Naive B cell (primary cell): ENCODE results near the gene RTTN. TPM values are rescaled to one million over a fixed set of nuclear protein-coding genes. Genes with fewer than 3 reads are reported as not detected.
"Not testable (repeated sequence)": the region's sequence is repeated elsewhere in the genome, so short reads cannot be mapped to it uniquely, and the experiment has no call there.

Experiments used
- ATAC-seq, 2 donors: fragments of 150-1000 bp; cut with Tn5 transposase; 2 replicates each; pipeline ENCODE4 v1.10.0; 2021; ENCODE audit warnings: low read depth in 2 of 2, mild to moderate bottlenecking in 2 of 2, moderate library complexity in 2 of 2
- DNase-seq: peaks from one replicate; pipeline ENCODE4 v3.0.0; 2022
- H3K27ac Mint-ChIP-seq, 6 donors: one replicate each; pipeline ENCODE4 v1.8.0; 2020 to 2022; ENCODE audit warnings: mild to moderate bottlenecking in 6 of 6, mixed read lengths in 6 of 6, moderate library complexity in 5 of 6, inconsistent platforms in 2 of 6
- H3K27me3 Mint-ChIP-seq, 3 donors: one replicate each; pipeline ENCODE4 v1.8.0; 2021 to 2022; ENCODE audit warnings: mixed read lengths in 3 of 3, mild to moderate bottlenecking in 1 of 3
- H3K36me3 Mint-ChIP-seq, 2 donors: one replicate each; pipeline ENCODE4 v1.8.0; 2020 to 2022; ENCODE audit warnings: mixed read lengths in 2 of 2, inconsistent platforms in 1 of 2, mild to moderate bottlenecking in 1 of 2
- H3K4me1 Mint-ChIP-seq, 3 donors: one replicate each; pipeline ENCODE4 v1.8.0; 2020 to 2022; ENCODE audit warnings: mixed read lengths in 3 of 3, inconsistent platforms in 1 of 3, mild to moderate bottlenecking in 1 of 3, moderate library complexity in 1 of 3
- H3K4me3 Mint-ChIP-seq, 8 donors: one replicate each; pipeline ENCODE4 v1.8.0; 2020 to 2022; ENCODE audit warnings: mild to moderate bottlenecking in 8 of 8, mixed read lengths in 8 of 8, moderate library complexity in 8 of 8, inconsistent platforms in 2 of 8
- H3K9me3 Mint-ChIP-seq, 7 donors: one replicate each; pipeline ENCODE4 v1.8.0; 2020 to 2022; ENCODE audit warnings: mixed read lengths in 7 of 7, mild to moderate bottlenecking in 5 of 7, inconsistent platforms in 2 of 7, moderate library complexity in 1 of 7
- polyA plus RNA-seq, 6 donors: library from polyadenylated mRNA; unstranded; fragments of 300-500 nt; fragmentation: Illumina TruSeq; gene quantifications; one replicate each; pipeline ENCODE4 v1.2.3, GENCODE V29; 2021; ENCODE audit warnings: low read depth in 6 of 6

Gene RTTN
- polyA plus RNA-seq, 6 donors from 2014 or later, result 3.1 to 9.2 (median 3.8) TPM

GRCh38 chr18:69985239-69985638 lies 220.2 kb downstream of the RTTN start:
- peaks cover 10 to 36% (median 22%) of the 10 kb centered on the region in 7 donors for H3K9me3 Mint-ChIP-seq
- H3K36me3 Mint-ChIP-seq, result peaks cover 35 to 46% of the 10 kb centered on the region in 2 donors
- no peak for DNase-seq
- peaks cover 0 to 5% (median 3%) of the 10 kb centered on the region in 3 donors for H3K4me1 Mint-ChIP-seq
- H3K4me3 Mint-ChIP-seq, result peak overlapping the region in 1 of 8 donors; percentile 18
- no peak overlapping the region for H3K27ac Mint-ChIP-seq
- H3K27me3 Mint-ChIP-seq, result no peaks in the 10 kb centered on the region
- no peak for ATAC-seq

- ATAC-seq (no peak), DNase-seq (no peak)
- H3K27ac Mint-ChIP-seq, result no peak overlapping the region
- H3K4me3 Mint-ChIP-seq, result no peak overlapping the region
- H3K4me1 Mint-ChIP-seq, result peaks cover 4 to 5% (median 5%) of the 10 kb centered on the region in 3 donors
- peaks cover 5 to 11% (median 6%) of the 10 kb centered on the region in 7 donors for H3K9me3 Mint-ChIP-seq
- no peaks in the 10 kb centered on the region for H3K27me3 Mint-ChIP-seq
- peaks cover 13 to 28% of the 10 kb centered on the region in 2 donors for H3K36me3 Mint-ChIP-seq
Measured at GRCh38 chr18:69982417-69982816, 223.1 kb downstream of the RTTN start.

- ATAC-seq, result no peak
Measured at GRCh38 chr18:69981948-69982347, 223.5 kb downstream of the RTTN start.

GRCh38 chr18:69980982-69981804 lies 224.3 kb downstream of the RTTN start:
- peaks cover 4 to 28% of the 10 kb centered on the region in 2 donors for H3K36me3 Mint-ChIP-seq
- H3K4me1 Mint-ChIP-seq, result peaks cover 4 to 5% (median 5%) of the 10 kb centered on the region in 3 donors
- peaks cover 2 to 10% (median 6%) of the 10 kb centered on the region in 7 donors for H3K9me3 Mint-ChIP-seq
- DNase-seq, result no peak
- H3K27me3 Mint-ChIP-seq, result no peaks in the 10 kb centered on the region
- peak overlapping the region in 1 of 6 donors; percentile 31 for H3K27ac Mint-ChIP-seq
- ATAC-seq, result no peak
- no peak overlapping the region for H3K4me3 Mint-ChIP-seq

More at GRCh38 chr18:69981948-69982347, 223.5 kb downstream of the RTTN start:
- peaks cover 9 to 28% of the 10 kb centered on the region in 2 donors for H3K36me3 Mint-ChIP-seq
- no peak overlapping the region for H3K4me3 Mint-ChIP-seq
- H3K27ac Mint-ChIP-seq, result peak overlapping the region in 2 of 6 donors; percentile 2 to 31
- H3K9me3 Mint-ChIP-seq, result peaks cover 1 to 9% (median 5%) of the 10 kb centered on the region in 7 donors
- H3K27me3 Mint-ChIP-seq, result no peaks in the 10 kb centered on the region
- no peak for DNase-seq
- H3K4me1 Mint-ChIP-seq, result peaks cover 4 to 5% (median 5%) of the 10 kb centered on the region in 3 donors

GRCh38 chr18:69980509-69980908 lies 225.0 kb downstream of the RTTN start:
- ATAC-seq (no peak), DNase-seq (no peak)
- peaks cover 5 to 15% (median 8%) of the 10 kb centered on the region in 7 donors for H3K9me3 Mint-ChIP-seq
- H3K4me1 Mint-ChIP-seq, result peaks cover 4 to 5% (median 5%) of the 10 kb centered on the region in 3 donors
- peaks cover 0 to 24% of the 10 kb centered on the region in 2 donors for H3K36me3 Mint-ChIP-seq
- no peaks in the 10 kb centered on the region for H3K27me3 Mint-ChIP-seq
- no peak overlapping the region for H3K27ac Mint-ChIP-seq
- no peak overlapping the region for H3K4me3 Mint-ChIP-seq

- peaks cover 0 to 24% of the 10 kb centered on the region in 2 donors for H3K36me3 Mint-ChIP-seq
- DNase-seq (no peak), ATAC-seq (no peak)
- peak overlapping the region in 1 of 8 donors; percentile 62 for H3K4me3 Mint-ChIP-seq
- no peaks in the 10 kb centered on the region for H3K27me3 Mint-ChIP-seq
- H3K9me3 Mint-ChIP-seq, result peaks cover 6 to 19% (median 8%) of the 10 kb centered on the region in 7 donors
- peaks cover 4 to 5% (median 5%) of the 10 kb centered on the region in 3 donors for H3K4me1 Mint-ChIP-seq
- H3K27ac Mint-ChIP-seq, result peak overlapping the region in 1 of 6 donors; percentile 83
Measured at GRCh38 chr18:69978732-69979715, 226.5 kb downstream of the RTTN start.

GRCh38 chr18:69975294-69975693 lies 230.2 kb downstream of the RTTN start:
- not testable (repeated sequence) for H3K4me3 Mint-ChIP-seq, H3K27ac Mint-ChIP-seq, ATAC-seq, DNase-seq, H3K4me1 Mint-ChIP-seq, H3K27me3 Mint-ChIP-seq
- Mint-ChIP-seq H3K36me3 (peaks cover 5 to 22% of the 10 kb centered on the region in 2 donors), H3K9me3 (peaks cover 7 to 27% (median 22%) of the 10 kb centered on the region in 7 donors)

- Mint-ChIP-seq H3K4me3 (no peak overlapping the region), H3K27ac (no peak overlapping the region), H3K4me1 (peaks cover 9 to 11% (median 11%) of the 10 kb centered on the region in 3 donors), H3K27me3 (no peaks in the 10 kb centered on the region), H3K9me3 (peaks cover 6 to 27% (median 23%) of the 10 kb centered on the region in 7 donors), H3K36me3 (peaks cover 5 to 17% of the 10 kb centered on the region in 2 donors)
- ATAC-seq (no peak), DNase-seq (no peak)
Measured at GRCh38 chr18:69974365-69974764, 231.1 kb downstream of the RTTN start.

- no peaks in the 10 kb centered on the region for H3K27me3 Mint-ChIP-seq
- no peak overlapping the region for H3K27ac Mint-ChIP-seq
- H3K4me1 Mint-ChIP-seq, result peaks cover 8 to 14% (median 13%) of the 10 kb centered on the region in 3 donors
- H3K4me3 Mint-ChIP-seq, result no peak overlapping the region
- no peak for ATAC-seq
- peak; percentile 2 for DNase-seq
- H3K36me3 Mint-ChIP-seq, result peaks cover 0 to 5% of the 10 kb centered on the region in 2 donors
- peaks cover 0 to 19% (median 10%) of the 10 kb centered on the region in 7 donors for H3K9me3 Mint-ChIP-seq
Measured at GRCh38 chr18:69969491-69969890, 236.0 kb downstream of the RTTN start.

- Mint-ChIP-seq H3K4me3 (no peak overlapping the region), H3K27ac (no peak overlapping the region), H3K27me3 (no peaks in the 10 kb centered on the region), H3K36me3 (peaks cover 4 to 5% of the 10 kb centered on the region in 2 donors), H3K4me1 (peaks cover 8 to 14% (median 13%) of the 10 kb centered on the region in 3 donors), H3K9me3 (peaks cover 3 to 15% (median 10%) of the 10 kb centered on the region in 7 donors)
- DNase-seq (no peak), ATAC-seq (no peak)
Measured at GRCh38 chr18:69968039-69968438, 237.4 kb downstream of the RTTN start.

- Mint-ChIP-seq H3K27me3 (no peaks in the 10 kb centered on the region), H3K9me3 (peaks cover 0 to 4% (median 1%) of the 10 kb centered on the region in 7 donors), H3K4me1 (peaks cover 0 to 5% (median 2%) of the 10 kb centered on the region in 3 donors), H3K27ac (peak overlapping the region in 1 of 6 donors; percentile 12), H3K36me3 (peaks cover 0 to 7% of the 10 kb centered on the region in 2 donors), H3K4me3 (no peak overlapping the region)
- no peak for DNase-seq
- no peak for ATAC-seq
Measured at GRCh38 chr18:69963196-69963595, 242.3 kb downstream of the RTTN start.

GRCh38 chr18:69961718-69962117 lies 243.8 kb downstream of the RTTN start:
- Mint-ChIP-seq H3K4me3 (no peak overlapping the region), H3K4me1 (peaks cover 0 to 5% (median 2%) of the 10 kb centered on the region in 3 donors), H3K27me3 (no peaks in the 10 kb centered on the region), H3K9me3 (peaks cover 0 to 4% (median 1%) of the 10 kb centered on the region in 7 donors), H3K27ac (no peak overlapping the region), H3K36me3 (peaks cover 0 to 7% of the 10 kb centered on the region in 2 donors)
- no peak for ATAC-seq
- DNase-seq, result no peak

GRCh38 chr18:69958422-69958821 lies 247.1 kb downstream of the RTTN start:
- Mint-ChIP-seq H3K27me3 (no peaks in the 10 kb centered on the region), H3K27ac (peak overlapping the region in 1 of 6 donors; percentile 6), H3K36me3 (peaks cover 0 to 7% of the 10 kb centered on the region in 2 donors), H3K4me1 (peaks cover 0 to 5% (median 2%) of the 10 kb centered on the region in 3 donors), H3K4me3 (no peak overlapping the region), H3K9me3 (peaks cover 0 to 4% (median 0%) of the 10 kb centered on the region in 7 donors)
- no peak for DNase-seq
- peak in 1 of 2 donors; percentile 50 for ATAC-seq
